K562 (cell line): Measurements from ENCODE around the gene CORO2A. TPM values are rescaled to one million over a fixed set of nuclear protein-coding genes. Genes with fewer than 3 reads are reported as not detected.
A peak's percentile ranks its signal among the peaks of the same experiment; 100 is the strongest.

Source experiments
- ARID1B ChIP-seq: fragments of 450-650 bp; IDR thresholded peaks from 2 replicates; pipeline ENCODE4 v1.6.1; 2016; ENCODE audit warnings: antibody characterized with exemption, mild to moderate bottlenecking, inconsistent platforms
- BCL6 ChIP-seq: fragments of 250-450 bp; sonication (Bioruptor Pico); IDR thresholded peaks from 2 replicates; pipeline ENCODE4 v1.4.0; 2020
- BDP1 ChIP-seq: IDR thresholded peaks from 3 replicates; pipeline ENCODE4 v1.6.1; 2011; ENCODE audit not compliant: insufficient read length, insufficient read depth
- BRF2 ChIP-seq: IDR thresholded peaks from 3 replicates; pipeline ENCODE4 v1.6.1; 2011; ENCODE audit warnings: borderline replicate concordance, mild to moderate bottlenecking; ENCODE audit not compliant: insufficient read length, insufficient read depth
- CBX2 ChIP-seq: fragments of 200-600 bp; sonication (generic); IDR thresholded peaks from one replicate; pipeline ENCODE4 v1.6.1; 2012; ENCODE audit warnings: mild to moderate bottlenecking, low read length, inconsistent platforms; ENCODE audit not compliant: insufficient read depth, poor library complexity, severe bottlenecking
- E2F8 ChIP-seq: fragments of 450-650 bp; IDR thresholded peaks from 2 replicates; pipeline ENCODE4 v1.7.1; 2018; ENCODE audit warnings: mild to moderate bottlenecking, low read depth; ENCODE audit not compliant: partially characterized antibody
- E4F1 ChIP-seq: fragments of 250-450 bp; sonication (Bioruptor Pico); IDR thresholded peaks from 2 replicates; pipeline ENCODE4 v1.5.0; 2021; ENCODE audit warnings: mild to moderate bottlenecking, borderline replicate concordance
- ESRRB ChIP-seq: fragments of 250-450 bp; sonication (Bioruptor Pico); IDR thresholded peaks from 2 replicates; pipeline ENCODE4 v1.5.0; 2020; ENCODE audit warnings: mild to moderate bottlenecking, moderate library complexity, borderline replicate concordance
- HNRNPLL ChIP-seq: fragments of 200-400 bp; formaldehyde crosslinking; IDR thresholded peaks from 2 replicates; pipeline ENCODE4 v1.6.1; 2017; ENCODE audit warnings: low read length, low read depth, mild to moderate bottlenecking; ENCODE audit not compliant: poor library complexity, severe bottlenecking
- MEF2D ChIP-seq: conservative IDR thresholded peaks from 2 replicates; pipeline ENCODE4 v1.6.1; 2016; ENCODE audit warnings: low read depth, missing genetic modification characterization, missing compliant biosample characterization
- NBN ChIP-seq: fragments of 450-650 bp; IDR thresholded peaks from 2 replicates; pipeline ENCODE4 v1.6.1; 2016; ENCODE audit warnings: low read depth, mild to moderate bottlenecking
- RHOXF2B ChIP-seq: fragments of 250-450 bp; sonication (Bioruptor Pico); conservative IDR thresholded peaks from 2 replicates; pipeline ENCODE4 v1.5.1; 2021
- STAT5B ChIP-seq: fragments of 250-450 bp; sonication (Bioruptor Pico); IDR thresholded peaks from 2 replicates; pipeline ENCODE4 v1.8.0; 2021; ENCODE audit warnings: mild to moderate bottlenecking, inconsistent platforms
- ZHX1 ChIP-seq: fragments of 150-350 bp; conservative IDR thresholded peaks from 2 replicates; pipeline ENCODE4 v1.6.1; 2014; ENCODE audit warnings: low read length
- ZNF232 ChIP-seq: sonication (generic); formaldehyde crosslinking; IDR thresholded peaks from 2 replicates; pipeline ENCODE4 v1.8.0; 2022; ENCODE audit warnings: mild to moderate bottlenecking, missing genetic modification reagents
- ZNF354B ChIP-seq: fragments of 250-450 bp; sonication (Bioruptor Pico); IDR thresholded peaks from 2 replicates; pipeline ENCODE4 v1.4.0; 2020
- ZSCAN32 ChIP-seq: fragments of 450-650 bp; formaldehyde crosslinking; IDR thresholded peaks from 2 replicates; pipeline ENCODE4 v1.4.0; 2020; ENCODE audit warnings: mild to moderate bottlenecking, moderate library complexity
- polyA plus RNA-seq, 8 experiments: library from polyadenylated mRNA; depleted of rRNA in 4 of 8; stranded (reverse) in 5 of 8; unstranded in 3 of 8; fragments of >200 nt; fragmentation: Nextera tagmentation in 2 of 8; fragmentation: Illumina TruSeq in 1 of 8; extraction: Ambion mirVana in 2 of 8; extraction: Trizol in 1 of 8; gene quantifications; 2 replicates each; pipeline versions ENCODE4 v1.2.1 to v1.2.3, GENCODE V29; 2011 to 2014; ENCODE audit warnings: inconsistent platforms in 1 of 8, missing spikeins in 1 of 8
- total RNA-seq, 7 experiments: library from RNA; depleted of rRNA in 6 of 7; stranded (reverse); fragments of >200 nt in 6 of 7; fragmentation: Illumina TruSeq in 2 of 7; extraction: Trizol in 2 of 7; gene quantifications; 2 replicates each; pipeline versions ENCODE4 v1.2.1 to v1.2.3, GENCODE V29; 2011 to 2021; ENCODE audit warnings: low replicate concordance in 1 of 7

Gene CORO2A
- total and polyA plus RNA-seq, 9 of the 15 experiments (the other 6 are each of a cell fraction or from before 2014, with no cell fraction given): 9.5 to 26.6 (median 18.0) TPM

- TF ChIP-seq BRF2 (no peak), RHOXF2B (CRISPR knock-in tag) (no peak), ESRRB (no peak), ZNF354B (CRISPR knock-in tag) (no peak), ZNF232 (CRISPR knock-in tag) (no peak), HNRNPLL (peak; percentile 12), ARID1B (peak; percentile 34; the same call in 1 of the 2 replicates), ZHX1 (no peak), ZSCAN32 (CRISPR knock-in tag) (no peak), BCL6 (CRISPR knock-in tag) (no peak), NBN (0 out of 2 replicates have a peak, but pooled peaks have one; percentile 58), BDP1 (no peak), E4F1 (no peak), STAT5B (CRISPR knock-in tag) (no peak), MEF2D (tag) (no peak), E2F8 (peak; percentile 53), CBX2 (no peak)
Observed at GRCh38 chr9:98192503-98193335, at the start of gene CORO2A (continued).
